DMS114 treated with DMSO at 0.1 percent for 48 hours (cell line): ENCODE data around the gene NFATC2.
"Not testable (repeated sequence)": the region's sequence is repeated elsewhere in the genome, so short reads cannot be mapped to it uniquely, and the experiment has no call there.

Experiments
- DNase-seq: peaks from one replicate; lab custom pipeline; 2025; ENCODE audit not compliant: unreplicated experiment; lab: John Stamatoyannopoulos, UW

Gene NFATC2

DNA sequence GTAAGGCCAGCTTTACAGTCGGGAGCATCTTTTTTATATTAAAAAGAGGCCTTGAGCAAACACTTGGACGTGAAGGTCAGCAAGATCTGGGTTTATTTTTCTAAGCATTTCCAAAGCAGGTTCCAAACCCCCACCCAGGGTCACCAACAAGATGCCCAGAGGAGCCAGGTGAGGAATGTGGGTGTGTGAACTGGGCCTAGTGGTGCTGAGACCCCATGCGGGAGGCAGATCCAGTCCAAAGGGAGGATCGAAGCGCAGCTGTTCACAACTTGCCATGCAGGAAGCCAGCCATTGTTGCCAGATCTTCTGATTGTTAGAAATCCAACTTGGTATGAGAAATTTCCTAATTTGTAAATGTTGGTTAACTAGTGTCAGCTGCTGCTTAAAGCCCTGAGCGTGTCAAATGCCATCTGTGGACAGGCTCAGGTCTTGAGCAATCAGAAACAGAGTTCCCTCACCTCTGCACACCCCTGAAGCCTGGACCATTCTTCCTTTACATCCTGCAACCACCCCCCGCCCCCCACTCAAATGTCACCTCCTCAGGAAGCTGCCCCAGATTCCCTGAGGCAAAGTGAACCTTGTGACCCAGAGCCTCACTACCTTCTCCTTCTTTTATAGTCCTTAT, 46.5 kb downstream of the NFATC2 start:
- no peak for DNase-seq

DNA sequence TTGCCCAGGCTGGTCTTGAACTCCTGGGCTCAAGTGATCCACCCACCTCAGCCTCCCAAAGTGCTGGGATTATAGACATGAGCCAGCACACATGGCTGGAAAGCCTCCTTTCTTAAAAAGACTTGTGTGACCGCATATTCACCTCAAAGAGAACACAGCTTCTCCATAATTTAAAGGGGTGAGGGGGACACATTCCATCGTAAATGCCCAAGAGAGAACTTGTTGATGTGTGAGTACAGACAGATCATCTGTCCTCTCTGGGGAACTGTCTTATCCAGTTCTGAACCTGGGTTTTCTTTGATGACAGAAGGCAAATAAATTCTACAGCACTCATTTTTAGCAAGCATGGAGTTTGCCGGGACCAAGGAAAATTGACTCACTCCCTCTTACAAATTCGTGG, 47.2 kb downstream of the NFATC2 start:
- no peak for DNase-seq

DNA sequence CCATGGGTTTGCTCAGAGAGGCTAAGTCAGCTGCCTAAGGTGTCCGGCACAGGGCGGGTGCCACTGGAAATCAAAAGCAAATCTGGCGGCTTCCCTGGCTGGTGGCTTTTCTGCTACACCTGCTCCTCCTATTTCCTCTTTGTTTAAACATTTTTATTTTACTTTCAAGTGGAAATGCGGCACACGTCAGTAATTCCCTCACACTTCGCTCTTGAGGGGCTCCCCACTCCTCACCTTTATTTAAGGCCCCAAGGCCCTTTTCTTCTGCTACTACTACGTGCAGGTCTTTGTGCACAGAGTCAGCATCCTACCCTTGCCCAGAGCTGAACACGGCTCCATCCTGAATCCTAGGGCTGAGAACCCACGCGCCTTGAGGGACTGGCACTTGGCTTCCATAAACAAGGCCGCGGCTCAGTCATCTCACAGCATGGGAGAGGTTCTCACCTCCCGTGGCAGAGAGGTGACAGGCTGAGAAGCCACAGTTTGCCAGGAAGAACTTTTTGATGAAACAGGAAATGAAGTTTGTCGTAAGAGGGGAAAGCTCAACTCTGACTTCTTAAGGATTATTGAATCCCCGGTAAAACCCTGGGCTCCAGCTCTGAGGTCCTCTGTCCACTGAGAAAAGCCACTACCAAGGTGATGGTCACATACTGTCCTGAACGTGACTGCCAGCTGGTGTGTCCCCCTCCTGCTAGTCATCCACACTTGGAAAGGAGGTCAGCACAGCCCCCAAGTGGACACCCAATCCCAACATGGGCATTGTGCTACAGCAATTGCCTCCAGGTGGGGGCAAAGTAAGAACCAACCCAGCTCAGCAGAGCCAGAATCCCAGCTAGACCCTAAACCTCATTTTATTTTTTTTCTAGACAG, 48.0 kb downstream of the NFATC2 start:
- no peak for DNase-seq

DNA sequence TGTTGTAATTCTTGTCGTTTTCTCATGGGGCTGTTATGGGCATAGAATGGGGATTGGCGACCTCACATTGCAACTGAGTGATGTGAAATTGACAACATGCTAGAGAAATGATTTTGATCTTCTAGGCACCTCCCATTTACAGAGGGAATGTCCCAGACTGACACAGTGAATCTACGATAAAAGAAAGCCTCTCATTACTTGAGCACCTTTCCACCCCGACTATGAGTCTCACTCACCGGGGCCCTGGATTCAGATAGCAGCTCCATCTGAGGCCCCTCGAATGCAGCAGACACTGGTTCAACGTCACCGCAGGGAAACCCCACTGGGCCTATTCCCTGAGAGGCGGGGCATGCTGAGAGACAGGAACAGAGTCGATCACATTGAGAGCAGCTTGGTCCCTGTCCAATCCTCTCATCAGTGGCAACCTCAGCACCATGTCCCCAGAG, 49.1 kb downstream of the NFATC2 start:
- DNase-seq, result no peak

DNA sequence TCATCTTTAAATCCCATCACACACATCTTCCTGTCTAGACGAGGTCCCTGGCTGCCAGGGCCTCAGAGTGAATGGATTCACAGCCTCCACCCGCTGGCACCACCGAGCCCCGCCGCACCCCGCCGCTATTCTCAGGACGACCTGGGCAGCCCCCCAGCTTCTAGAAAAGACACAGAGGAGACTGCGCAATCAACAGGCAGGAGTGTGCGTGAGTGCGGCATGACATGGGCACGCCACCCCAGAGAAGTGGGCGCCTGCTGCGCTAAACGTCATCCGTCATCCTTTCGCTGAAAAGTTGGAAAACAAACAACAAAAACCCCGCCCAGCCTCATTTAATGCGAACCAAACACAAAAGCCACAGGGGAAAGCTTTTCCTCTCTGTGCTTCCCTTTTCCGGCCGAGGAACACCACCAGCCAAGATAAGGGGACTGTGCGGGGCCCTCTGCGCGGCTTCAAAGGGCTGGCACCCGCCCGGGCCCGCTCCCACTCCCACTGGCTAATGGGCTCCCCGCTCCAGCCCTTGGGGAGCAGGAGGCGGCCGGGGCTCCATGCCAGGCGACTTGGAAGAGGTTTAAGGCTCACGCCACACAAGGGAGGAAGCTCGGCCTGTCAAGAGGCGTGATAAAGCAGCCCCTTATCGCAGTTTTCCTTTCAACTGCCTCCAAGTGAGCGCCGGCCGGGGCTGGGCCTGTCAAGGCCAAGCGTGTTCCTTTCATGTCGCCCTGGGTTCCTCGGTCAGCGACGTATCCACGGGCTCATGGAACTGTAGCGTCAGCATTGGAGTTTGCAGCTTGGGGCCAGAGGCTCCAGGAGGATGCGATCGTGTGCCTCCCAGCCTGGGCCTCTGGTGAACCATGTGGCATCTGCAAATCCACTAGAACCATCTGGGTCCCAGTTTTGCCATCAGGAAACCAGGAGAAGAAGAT, 50.1 kb downstream of the NFATC2 start:
- DNase-seq, result no peak

DNA sequence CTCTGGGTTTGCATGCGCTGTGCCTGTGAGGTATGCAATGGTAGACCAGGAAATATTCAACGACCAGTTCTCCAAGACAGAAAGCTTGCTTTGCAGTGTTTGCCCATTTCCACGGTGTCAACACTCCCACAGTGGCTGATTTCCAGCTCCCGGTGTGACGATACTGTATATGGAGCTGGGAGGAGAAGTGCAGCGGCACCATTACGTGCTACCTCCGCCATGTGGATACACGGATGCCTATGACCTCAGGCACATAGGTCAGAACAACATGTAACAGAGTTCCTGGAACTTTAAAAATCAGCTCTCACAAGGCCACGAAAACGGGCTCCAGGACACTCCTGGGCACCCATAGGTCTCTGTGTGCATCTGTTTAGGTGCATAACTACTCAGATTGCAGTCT, 51.1 kb downstream of the NFATC2 start:
- no peak for DNase-seq

DNA sequence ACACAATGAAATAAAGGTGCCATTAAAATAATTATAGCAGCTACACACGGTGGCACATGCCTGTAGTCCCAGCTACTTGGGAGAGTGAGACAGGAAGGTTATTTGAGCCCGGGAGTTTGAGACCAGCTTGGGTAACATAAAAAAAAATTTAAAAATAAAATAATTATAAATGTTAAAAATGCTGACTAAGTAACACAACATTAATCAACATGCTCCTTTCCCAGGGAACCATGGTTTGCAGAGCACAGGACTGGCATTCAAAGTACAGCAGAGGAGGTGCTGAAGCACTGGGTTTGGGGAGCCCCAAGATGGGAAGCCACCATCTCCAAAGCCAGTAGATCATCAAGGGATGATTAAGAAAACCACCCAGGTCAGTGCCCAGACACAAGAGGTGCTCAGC, 51.9 kb downstream of the NFATC2 start:
- no peak for DNase-seq

DNA sequence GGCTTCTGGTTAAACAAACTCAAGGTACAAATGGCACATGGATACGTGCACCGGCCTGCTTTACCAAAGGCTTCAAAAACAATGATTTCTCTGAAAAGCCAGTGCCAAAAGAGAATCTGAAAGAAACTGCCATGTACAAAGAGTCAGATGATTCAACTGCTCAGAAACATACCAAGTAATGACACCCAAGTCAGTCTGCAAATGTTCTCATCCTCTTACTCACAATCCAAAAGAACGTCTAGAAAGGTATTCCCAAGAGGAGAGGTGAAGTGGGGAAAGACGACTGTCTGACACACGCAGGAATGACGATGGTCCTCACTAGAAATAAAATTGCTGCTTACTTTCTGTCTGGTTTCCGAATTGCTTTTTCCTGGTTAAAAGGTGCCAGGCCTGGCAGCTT, 52.9 kb downstream of the NFATC2 start:
- no peak for DNase-seq

DNA sequence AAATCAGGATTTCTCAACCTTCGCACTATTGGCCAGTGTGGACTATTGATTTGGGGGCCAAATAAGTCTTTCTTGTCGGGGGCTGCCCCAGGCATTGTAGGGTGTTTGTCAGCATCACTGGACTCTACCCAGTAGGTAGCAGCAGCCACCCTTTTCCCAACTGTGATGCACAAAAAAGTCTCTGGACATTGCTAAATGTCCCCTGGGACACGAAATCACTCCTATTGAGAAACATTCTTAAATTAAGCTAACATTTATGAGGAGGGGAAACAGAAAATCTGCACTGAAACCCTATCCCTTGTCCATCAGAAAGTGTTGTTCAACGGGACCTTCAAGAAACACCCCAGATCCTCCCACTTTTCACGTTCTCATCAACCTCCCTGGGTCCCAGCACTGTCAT, 54.2 kb downstream of the NFATC2 start:
- no peak for DNase-seq

DNA sequence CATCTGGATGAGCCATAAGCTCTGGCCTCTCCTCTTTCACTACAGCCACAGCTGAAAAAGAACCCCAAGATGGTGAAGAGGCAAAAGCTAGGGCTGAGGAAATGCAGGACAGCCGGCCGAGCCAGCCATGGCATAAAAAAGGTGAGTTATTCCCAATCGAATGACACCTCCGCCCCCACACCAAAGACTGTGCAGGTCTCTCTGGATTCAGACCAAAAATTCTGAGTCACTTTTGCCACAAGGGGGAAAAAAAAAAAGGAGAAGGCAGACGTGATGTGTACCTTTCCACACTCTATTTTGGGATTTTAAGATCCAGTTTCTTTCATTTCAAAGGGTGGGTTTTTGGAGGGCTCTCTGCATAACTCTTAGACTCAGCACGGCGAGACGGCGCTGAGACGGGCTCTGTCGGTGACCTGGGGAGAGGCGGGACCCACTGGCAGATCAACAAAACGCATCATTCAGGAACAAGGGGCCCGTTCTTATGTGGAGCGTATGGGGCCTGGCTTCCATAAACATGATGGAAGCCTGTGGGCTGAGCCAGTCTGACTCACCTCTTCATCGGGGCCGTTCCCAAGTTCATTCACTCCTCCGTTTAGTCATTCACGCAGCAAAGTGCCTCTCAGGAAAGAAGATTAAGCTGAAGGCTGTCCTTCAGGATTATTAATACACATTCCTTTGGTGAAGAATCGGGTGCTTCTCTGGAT, 54.8 kb downstream of the NFATC2 start:
- no peak for DNase-seq

DNA sequence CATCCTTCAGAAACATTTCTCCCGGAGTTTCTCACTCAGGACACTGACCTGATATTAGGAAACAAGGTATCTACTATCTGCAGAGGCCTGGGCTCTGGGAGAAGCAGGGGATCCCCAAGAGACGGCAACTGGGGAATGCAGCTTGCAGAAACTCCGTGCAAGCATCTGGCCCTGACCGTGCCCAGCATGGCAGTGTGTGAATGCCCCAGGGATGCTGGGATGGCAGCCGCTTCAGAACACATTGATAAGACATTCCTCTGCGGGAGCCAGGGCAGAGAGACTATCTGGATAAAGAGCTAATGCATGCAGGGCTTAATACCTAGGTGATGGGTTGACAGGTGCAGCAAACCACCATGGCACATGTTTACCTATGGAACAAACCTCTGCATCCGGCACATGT, 55.4 kb downstream of the NFATC2 start:
- DNase-seq, result no peak

DNA sequence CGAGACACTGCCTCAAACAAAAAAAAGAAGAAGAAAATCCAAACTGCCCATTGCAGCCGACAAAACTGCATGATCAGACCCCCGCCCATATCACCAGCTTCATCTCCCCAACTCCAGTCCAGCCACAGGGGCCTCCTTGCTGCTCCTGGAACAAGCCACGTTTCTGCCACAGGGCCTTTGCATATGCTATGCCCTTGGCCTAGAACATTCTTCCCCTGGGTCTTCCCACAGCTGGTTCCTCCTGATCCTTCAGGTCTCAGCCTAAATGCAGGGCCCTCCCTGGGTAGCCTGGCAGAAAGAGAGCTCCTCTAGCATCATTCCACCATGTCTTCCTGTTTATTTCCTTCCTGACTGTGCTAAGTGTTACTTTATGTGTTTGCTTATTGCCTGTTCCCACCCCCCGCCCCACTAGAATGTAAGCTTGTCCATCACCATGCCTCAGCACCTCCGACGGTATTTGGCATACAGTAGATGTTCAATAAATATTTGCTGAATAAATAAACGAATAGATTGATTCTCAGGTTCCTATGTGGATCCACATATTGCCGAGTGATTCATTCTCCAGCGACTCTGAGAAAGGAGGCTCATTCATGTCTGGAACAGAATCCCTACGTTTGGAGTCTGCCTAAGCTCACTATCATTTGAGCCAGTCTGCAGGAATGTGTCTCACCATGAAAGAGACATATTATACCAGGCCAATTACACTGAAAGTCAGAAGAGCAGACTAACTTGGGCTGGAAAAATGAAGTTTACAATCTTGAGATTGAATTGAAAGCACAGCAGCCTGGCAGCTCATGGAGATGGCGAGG, 56.1 kb downstream of the NFATC2 start:
- DNase-seq, result no peak

DNA sequence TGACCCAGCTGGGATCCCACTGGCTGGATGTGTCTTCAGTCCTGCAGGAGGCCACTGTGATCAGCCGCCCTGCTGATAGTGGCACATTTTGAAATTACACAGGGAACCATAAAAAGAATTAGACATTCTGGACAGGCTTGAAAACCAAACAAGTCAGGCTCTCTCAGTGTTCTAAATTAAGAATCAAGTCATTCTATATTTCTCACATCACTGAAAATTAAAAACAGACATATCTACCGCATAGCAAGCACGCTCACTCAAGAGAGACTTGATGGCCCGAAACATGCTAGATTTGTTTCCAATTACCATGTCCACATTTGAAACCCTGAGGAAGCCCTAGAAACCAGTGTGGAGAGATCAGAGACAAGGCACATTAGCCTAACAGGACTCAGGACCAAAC, 57.7 kb downstream of the NFATC2 start:
- no peak for DNase-seq

DNA sequence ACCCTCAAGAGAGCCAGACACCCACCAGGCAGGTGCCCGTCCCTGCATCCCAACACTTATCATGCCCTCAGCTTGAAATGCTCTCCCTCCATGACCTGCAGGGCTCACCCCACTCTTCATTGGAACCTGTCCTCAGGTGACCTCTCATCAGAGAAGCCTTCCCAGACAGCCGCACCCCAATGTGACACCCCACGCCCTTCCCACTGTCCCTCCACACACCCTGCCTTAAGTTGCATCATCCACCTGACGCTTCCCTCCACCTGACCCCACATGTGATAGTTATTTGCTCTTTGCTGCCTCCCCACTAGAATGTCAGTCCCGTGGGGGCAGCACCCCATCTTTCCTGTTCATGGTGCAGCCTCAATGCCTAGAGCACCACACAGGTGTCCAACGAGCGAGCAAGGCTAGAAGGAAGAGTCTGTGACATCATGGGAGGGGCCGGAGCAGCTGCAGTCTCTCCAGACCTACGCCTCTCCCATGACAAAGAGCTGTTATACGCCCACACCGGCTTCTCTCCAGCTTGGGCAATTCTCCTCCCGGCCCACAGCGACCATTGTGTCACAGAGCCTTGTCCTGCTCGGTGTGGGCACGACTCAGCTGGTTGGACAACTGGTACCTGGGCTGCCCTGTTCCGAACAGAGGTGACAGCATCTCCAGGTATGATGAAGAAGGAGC, 58.2 kb downstream of the NFATC2 start:
- DNase-seq, result no peak

DNA sequence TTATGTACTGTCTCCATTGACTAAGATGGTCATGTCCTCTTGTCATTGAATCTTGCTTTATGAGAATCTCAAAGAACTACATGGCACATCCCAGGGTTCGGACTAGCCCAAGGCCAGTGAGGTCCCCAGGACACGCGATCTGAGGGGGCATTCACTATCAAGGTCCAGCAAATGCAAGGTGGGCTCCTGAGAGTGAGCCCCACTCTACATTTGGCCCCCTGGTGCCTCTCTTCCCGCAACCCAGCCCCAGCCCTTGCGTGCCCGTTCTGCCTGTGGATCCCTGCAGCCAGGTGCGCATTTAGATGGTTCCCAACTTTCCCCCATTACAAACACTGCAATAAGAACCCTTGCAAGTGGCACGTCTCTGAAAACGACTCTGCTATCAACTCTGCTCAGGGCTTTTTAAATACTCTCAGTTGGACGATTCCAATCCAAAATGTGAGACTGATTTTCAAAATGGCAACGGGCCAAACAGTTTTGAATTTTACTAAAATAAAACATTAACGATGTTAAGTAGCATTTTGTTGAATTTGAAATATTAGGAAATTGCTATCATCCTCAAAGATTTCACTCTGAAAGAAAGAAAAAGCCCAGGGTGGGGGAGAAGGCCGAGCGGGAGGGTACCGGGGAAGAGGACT, 59.6 kb downstream of the NFATC2 start:
- DNase-seq, result no peak

DNA sequence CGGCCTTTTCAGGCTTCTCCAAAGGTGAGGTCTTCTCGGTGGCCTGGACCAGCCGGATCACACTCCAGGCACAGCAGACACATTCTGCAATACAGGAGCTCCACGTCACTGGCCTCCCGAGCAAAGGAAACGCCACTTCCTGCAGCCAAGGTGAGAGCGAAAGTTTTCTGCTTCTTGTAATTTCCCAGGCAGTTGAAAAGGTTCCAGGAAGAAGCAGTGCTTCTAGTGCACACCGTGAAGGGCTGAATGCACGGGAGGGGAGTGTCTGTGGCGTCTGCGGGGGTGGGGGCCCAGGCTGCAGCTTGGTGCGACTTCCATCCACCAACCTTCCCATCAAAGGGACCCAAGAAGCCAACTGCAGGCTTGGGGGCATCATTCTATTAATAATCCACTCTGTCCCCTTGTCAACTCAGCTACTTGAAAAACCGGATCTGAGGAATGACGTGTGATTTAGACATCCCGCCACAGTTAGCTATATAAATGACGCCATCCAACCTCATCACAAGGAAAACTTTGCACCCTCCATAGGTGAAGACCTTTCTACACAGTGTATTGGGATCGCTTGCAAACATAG, 61.1 kb downstream of the NFATC2 start:
- no peak for DNase-seq

DNA sequence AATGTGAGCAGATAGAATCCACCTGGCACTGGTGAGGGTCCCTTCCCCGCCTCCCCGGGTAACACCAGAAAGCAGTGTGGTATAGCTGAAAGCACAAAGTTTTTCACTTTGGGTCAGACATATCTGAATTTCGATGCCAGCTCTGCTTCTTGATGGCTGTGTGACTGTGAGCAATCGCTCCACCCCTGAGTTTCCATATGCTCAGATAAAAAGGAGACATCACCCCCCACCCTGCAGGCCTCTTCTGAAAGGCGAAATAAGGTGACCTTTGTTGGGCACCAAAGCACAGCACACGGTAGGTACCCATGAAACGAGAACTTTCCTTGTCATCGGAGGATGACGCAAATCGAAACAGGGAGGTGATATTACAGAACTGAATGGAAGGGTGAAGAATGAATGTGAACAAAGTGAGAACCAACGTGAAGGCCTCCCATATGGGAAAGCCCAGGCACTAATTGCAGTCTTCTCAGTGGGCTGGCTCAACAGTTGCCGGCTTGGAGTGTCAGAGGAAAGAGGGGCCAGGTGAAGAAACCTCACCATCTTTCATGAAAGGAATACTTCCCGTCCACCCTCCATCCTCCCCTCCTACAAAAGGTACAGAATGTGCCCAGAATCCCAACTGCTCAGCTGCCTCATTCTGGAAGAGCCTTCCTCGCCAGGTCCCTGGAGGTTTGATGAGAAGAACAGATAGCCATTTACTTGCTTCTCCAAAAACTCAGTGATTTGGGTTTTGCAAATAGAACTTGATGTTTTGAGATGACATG, 61.8 kb downstream of the NFATC2 start:
- DNase-seq, result no peak

DNA sequence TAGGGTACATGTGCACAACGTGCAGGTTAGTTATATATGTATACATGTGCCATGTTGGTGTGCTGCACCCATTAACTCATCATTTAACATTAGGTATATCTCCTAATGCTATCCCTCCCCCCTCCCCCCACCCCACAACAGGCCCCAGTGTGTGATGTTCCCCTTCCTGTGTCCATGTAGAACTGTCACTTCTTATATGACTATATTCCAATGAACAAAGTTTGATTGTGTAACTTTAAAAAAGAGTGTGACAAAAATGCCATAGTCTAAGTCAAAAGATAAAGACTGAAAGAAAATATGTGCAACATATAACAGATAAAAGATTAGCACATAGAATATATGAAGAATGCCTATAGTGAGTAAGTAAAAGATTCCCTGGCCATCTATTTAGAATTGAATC, 66.4 kb downstream of the NFATC2 start:
- DNase-seq, result not testable (repeated sequence)
